GM18867 (cell line): ENCODE data around the gene CRYM.
"Not testable (repeated sequence)": the region's sequence is repeated elsewhere in the genome, so short reads cannot be mapped to it uniquely, and the experiment has no call there.

ENCODE experiments used
- ATAC-seq: cut with Tn5 transposase; IDR thresholded peaks from one replicate; pipeline ENCODE4 v1.9.1; 2021; ENCODE audit warnings: mild to moderate bottlenecking, moderate library complexity; ENCODE audit not compliant: unreplicated experiment

CRYM gene

DNA sequence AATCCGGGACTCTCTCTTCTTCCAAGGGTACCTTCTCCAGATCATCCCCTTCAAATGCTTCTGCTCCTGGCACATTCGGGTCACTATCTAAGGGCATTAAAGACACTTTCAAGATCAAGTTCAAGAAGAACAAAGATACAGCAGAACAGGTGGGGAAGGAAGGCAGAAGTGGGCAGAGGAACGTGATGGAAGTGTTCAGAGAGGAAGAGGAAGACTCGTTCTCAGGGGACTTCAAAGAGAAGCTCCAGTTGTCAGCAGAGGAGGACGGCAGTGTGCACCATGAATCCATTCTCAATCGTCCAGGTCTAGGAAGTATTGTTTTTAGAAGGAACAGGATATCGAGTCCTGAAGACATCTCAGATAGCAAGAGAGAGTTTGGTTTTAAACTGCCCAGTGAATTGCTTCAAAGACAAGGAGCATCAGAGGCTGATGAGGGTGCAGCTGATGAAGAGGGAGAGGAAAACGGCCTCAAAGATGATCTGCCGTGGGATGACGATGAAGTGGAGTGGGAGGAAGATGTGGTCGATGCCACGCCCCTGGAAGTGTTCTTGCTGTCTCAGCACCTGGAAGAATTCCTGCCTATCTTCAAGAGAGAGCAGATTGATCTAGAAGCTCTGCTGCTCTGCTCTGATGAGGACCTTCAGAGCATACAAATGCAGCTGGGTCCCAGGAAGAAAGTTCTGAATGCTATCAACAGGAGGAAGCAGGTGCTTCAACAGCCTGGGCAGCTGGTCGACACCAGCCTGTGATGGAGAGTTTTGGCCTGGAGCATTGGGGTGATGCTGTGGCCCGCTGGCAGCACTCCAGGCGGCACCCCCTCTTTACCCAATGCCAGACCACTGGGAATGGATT, 27.8 kb downstream of the CRYM start:
- no peak for ATAC-seq

DNA sequence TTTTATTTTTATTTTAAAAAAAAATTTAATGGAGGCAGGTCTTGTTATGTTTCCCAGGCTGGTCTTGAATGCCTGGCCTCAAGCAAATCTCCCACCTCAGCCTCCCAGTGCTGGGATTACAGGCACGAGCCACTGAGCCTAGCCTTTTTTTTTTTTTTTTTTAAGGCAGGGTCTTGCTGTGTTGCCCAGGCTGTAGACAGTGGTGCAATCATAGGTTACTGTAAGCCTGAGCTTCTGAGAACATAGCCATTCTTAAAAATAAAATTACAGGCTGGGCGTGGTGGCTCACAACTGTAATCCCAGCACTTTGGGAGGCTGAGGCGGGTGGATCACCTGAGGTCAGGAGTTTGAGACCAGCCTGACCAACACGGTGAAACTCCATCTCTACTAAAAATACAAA, 29.9 kb downstream of the CRYM start:
- not testable (repeated sequence) for ATAC-seq

- no peak for ATAC-seq
Measured at GRCh38 chr16:21244518-21245215, 33.4 kb downstream of the CRYM start.

GRCh38 chr16:21242756-21243155, 35.3 kb downstream of the CRYM start:
- no peak for ATAC-seq

GRCh38 chr16:21239646-21240045, 38.4 kb downstream of the CRYM start:
- ATAC-seq = no peak

- ATAC-seq = no peak
Measured at GRCh38 chr16:21236831-21237230, 41.3 kb downstream of the CRYM start.

DNA sequence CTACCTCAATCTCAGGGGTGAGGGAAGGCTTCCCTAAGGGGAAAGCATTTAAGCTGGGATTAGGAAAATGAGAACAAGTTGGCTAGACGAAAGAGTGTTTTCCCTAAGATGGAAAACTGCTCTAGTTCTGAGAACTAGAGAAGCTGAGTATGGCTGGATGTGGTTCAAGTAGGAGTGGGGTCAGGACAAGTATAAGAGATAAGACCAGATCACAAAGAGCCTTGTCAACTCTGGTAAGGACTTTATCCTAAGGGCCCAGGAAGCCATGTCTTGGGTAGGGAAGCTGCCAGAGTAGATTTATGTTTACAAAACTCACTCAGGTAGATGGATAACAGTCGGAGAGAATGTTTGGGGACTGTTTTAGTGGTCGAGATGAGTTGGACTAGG, 42.9 kb downstream of the CRYM start:
- ATAC-seq = no peak

DNA sequence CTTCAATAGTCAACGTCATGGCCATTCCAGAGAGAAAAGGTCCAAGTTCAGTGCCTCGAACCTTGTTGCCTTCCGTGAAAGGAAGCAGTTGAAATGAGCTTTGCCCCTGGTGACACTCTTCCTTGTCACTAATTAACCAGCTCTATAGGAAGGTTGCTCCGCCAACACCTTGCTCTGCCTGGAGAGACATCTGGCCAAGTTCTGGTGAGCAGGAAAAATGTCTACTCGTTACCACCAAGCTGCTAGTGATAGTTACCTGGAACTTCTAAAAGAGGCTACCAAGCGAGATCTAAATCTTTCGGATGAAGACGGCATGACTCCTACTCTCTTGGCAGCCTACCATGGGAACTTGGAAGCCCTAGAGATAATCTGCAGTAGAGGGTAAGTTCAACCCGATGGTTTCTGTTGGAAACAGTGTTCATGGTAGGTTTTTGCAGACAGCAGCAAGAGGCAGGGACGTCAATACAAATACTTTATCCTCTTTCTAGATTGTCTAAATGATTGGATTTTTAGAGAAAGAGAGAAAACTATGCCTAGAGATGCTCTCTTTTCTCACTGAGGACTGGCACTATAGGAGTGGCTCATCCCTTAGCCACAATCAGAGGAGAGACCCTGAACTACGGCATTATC, 44.5 kb downstream of the CRYM start, which contains the start of gene ANKS4B:
Gene ANKS4B, plus strand, starts transcription at position 179 of the 630 bp plus-strand sequence. Its CDS starts 39 bp downstream, at position 218.
- no peak for ATAC-seq

DNA sequence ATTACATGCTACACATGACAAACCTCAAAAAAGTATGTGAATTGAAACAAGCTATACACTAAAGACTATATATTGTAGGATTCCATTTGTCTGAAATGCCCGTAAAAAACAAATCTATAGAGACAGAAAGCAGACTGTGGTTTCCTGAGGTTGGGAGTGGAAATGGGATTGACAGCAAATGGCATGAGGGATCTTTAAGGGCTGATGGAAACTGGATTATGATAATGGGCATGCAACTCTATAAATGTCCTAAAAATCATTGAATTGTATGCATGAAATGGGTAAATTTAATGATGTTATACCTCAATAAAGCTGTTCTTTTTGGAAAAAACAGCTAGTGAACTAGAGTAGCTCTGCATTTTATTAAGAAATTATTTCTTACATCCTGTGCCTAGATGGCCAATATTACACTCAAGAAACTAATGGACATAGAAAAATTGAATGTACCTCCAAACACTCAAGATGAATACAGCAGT, 45.0 kb downstream of the CRYM start:
- no peak for ATAC-seq

- ATAC-seq = no peak
Measured at GRCh38 chr16:21228361-21228872, 49.7 kb downstream of the CRYM start.

DNA sequence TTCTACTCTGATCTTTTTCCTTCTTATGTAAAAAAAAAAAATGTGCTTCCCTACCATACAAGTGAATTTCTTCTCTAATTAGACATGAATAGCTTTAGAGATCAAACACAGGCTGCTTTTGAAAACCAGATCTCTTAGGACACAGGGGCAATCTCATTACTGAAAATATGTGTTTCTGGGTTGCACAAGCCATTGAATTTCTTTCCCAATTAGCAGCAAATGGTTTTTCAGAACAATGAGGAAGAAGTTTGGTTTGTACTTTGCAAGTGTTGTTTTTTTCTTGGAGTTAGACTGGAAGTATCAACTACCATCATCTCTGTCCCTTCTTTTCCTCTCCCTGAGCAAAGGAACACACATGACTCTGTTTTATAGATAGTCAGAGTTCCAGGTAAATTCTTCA, 50.2 kb downstream of the CRYM start:
- no peak for ATAC-seq

GRCh38 chr16:21226749-21227148, 51.3 kb downstream of the CRYM start:
- no peak for ATAC-seq

DNA sequence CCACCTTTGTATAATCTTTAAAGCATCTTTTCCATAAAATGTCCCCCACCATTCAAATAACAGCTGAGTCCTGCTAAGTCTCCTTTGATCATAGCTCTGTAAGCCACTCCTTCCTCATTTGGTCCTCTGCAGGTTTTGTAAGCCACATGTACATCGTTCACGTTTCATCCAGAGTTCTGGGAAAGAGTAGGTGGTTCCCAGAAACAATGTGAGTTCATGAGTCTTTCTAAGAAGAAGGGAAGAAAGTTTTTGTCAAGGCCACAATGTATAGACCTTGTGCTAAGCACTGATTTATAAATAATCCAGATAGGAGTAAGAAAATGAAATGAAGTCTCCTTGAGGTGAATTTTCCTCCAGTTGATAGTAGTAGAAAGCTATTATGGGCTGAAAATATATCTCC, 53.3 kb downstream of the CRYM start:
- ATAC-seq = no peak

GRCh38 chr16:21223787-21224186, 54.3 kb downstream of the CRYM start:
- ATAC-seq = no peak

- no peak for ATAC-seq
Measured at GRCh38 chr16:21222495-21223337, 55.4 kb downstream of the CRYM start.

GRCh38 chr16:21219551-21219950, 58.5 kb downstream of the CRYM start:
- no peak for ATAC-seq

DNA sequence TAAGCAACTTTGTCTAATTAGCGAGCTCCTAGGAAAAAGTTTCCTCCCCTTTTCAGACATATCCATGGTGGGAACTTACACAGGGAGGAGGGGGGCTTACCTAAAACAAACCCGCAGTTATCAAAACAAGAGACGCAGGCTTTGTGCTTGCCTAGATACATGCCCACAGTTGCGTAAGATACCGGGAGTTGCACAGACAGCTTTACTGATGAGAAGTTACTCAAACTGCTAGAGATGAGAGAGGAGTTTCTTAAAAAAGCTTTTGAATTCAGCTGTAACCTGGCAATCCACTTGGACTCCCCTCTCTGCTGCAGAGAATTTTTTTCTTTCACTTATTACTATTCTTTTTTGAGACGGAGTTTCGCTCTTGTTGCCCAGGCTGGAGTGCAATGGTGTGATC, 59.9 kb downstream of the CRYM start:
- ATAC-seq = no peak

DNA sequence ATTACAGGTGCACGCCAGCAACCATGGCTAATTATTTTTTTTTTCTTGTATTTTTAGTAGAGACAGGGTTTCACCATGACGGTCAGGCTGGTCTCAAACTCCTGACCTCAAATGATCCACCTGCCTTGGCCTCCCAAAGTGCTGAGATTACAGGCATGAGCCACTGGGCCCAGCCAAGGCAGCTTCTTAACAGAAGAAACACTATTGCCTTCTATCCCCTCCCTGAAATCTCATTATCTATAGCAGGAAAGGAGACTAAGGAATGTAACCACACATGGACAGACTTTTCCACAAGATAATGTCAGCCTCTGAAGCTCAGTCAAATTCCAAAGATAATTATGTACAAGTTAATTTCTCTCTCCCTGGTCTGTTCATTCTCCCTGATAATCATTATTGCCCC, 61.0 kb downstream of the CRYM start:
- no peak for ATAC-seq

GRCh38 chr16:21214086-21214485, 64.0 kb downstream of the CRYM start:
- ATAC-seq = no peak

GRCh38 chr16:21211486-21211885, 66.6 kb downstream of the CRYM start, which contains the start of gene ZP2:
Gene ZP2, minus strand, starts transcription at chr16:21211574. Its CDS starts 27 bp downstream, at chr16:21211547.
- ATAC-seq = no peak
